Keratinocyte (primary cell): Measurements from ENCODE around the gene MARS1.

Experiments
- CTCF ChIP-seq, 3 experiments: IDR thresholded peaks in 1 of 3; conservative IDR thresholded peaks in 1 of 3; optimal IDR thresholded peaks in 1 of 3; 2 replicates in 2 of 3; 3 replicates in 1 of 3; pipeline versions ENCODE3 to v1.5.1; 2011; ENCODE audit warnings: low read length in 3 of 3, mild to moderate bottlenecking in 3 of 3, moderate library complexity in 2 of 3, control low read depth in 1 of 3, inconsistent platforms in 1 of 3; ENCODE audit not compliant: insufficient read depth in 2 of 3; ENCODE audit errors: extremely low read depth in 1 of 3
- EZH2 ChIP-seq: IDR thresholded peaks from one replicate; pipeline ENCODE4 v1.6.1; 2012; ENCODE audit warnings: inconsistent platforms, mild to moderate bottlenecking, low read length, moderate library complexity

- TF ChIP-seq CTCF (optimal IDR thresholded peaks at IDR 0.05 in 1 of 3, IDR thresholded peaks at IDR 0.05 in 1 of 3, conservative IDR thresholded peaks at IDR 0.05 in 1 of 3; ENCODE audit: extremely low read depth in 1 of 3, insufficient read depth in 2 of 3, low read length in 3 of 3): no peak
- TF ChIP-seq EZH2: no peak
Measured at GRCh38 chr12:57448669-57449068, 39.2 kb upstream of the MARS1 start.
